Liver (tissue), 9 donors: Measurements from ENCODE around the gene SYNGR3. TPM values are rescaled to one million over a fixed set of nuclear protein-coding genes. Genes with fewer than 3 reads are reported as not detected.

Experiments used
- DNase-seq: peaks from one replicate; pipeline ENCODE4 v3.0.0-alpha.2; 2017; ENCODE audit warnings: low spot score
- H3K27ac ChIP-seq, 2 donors: one replicate each; pipeline ENCODE4 v1.7.0; 2013; ENCODE audit warnings: inconsistent platforms in 2 of 2, low read length in 2 of 2, control low read depth in 1 of 2, low read depth in 1 of 2, mild to moderate bottlenecking in 1 of 2
- H3K27me3 ChIP-seq, 4 donors: one replicate each; pipeline versions ENCODE4 v1.6.1 to v1.7.0; 2013; ENCODE audit warnings: low read length in 3 of 4, inconsistent platforms in 1 of 4, mild to moderate bottlenecking in 1 of 4, moderate library complexity in 1 of 4; ENCODE audit not compliant: control insufficient read depth in 4 of 4, insufficient read depth in 4 of 4
- H3K36me3 ChIP-seq, 4 donors: one replicate each; pipeline versions ENCODE4 v1.6.1 to v1.7.0; 2013; ENCODE audit warnings: low read length in 3 of 4, mild to moderate bottlenecking in 3 of 4, low read depth in 1 of 4, moderate library complexity in 1 of 4; ENCODE audit not compliant: control insufficient read depth in 4 of 4, insufficient read depth in 3 of 4
- H3K4me1 ChIP-seq, 4 donors: one replicate each; pipeline versions ENCODE4 v1.6.1 to v1.7.0; 2013; ENCODE audit warnings: low read length in 3 of 4, mild to moderate bottlenecking in 3 of 4, moderate library complexity in 1 of 4; ENCODE audit not compliant: control insufficient read depth in 4 of 4, insufficient read depth in 4 of 4
- H3K4me3 ChIP-seq, 3 donors: one replicate each; pipeline versions ENCODE4 v1.6.1 to v1.7.0; 2013; ENCODE audit warnings: low read length in 3 of 3, control low read depth in 1 of 3, low read depth in 1 of 3, mild to moderate bottlenecking in 1 of 3
- H3K9ac ChIP-seq, 2 donors: one replicate each; pipeline ENCODE4 v1.7.0; 2013; ENCODE audit warnings: low read length in 2 of 2, mild to moderate bottlenecking in 2 of 2, moderate library complexity in 2 of 2, control low read depth in 1 of 2, low read depth in 1 of 2
- H3K9me3 ChIP-seq, 4 donors: one replicate each; pipeline versions ENCODE4 v1.6.1 to v1.7.0; 2013; ENCODE audit warnings: low read length in 3 of 4; ENCODE audit not compliant: control insufficient read depth in 4 of 4
- ATF3 ChIP-seq: IDR thresholded peaks from 2 replicates; pipeline ENCODE4 v1.6.1; 2016; ENCODE audit warnings: antibody characterized with exemption
- CTCF ChIP-seq: fragments of 150-350 bp; IDR thresholded peaks from 2 replicates; pipeline ENCODE4 v1.5.1; 2017; ENCODE audit warnings: improper control_type of control experiment, low read depth, low read length; ENCODE audit not compliant: missing input control
- FOXA1 ChIP-seq: IDR thresholded peaks from 2 replicates; pipeline ENCODE4 v1.6.1; 2016; ENCODE audit warnings: antibody characterized with exemption
- FOXA2 ChIP-seq: IDR thresholded peaks from 2 replicates; pipeline ENCODE4 v1.6.1; 2016; ENCODE audit warnings: antibody characterized with exemption
- GABPA ChIP-seq, 2 donors: IDR thresholded peaks in 1 of 2; conservative IDR thresholded peaks in 1 of 2; 2 replicates each; pipeline ENCODE4 v1.6.1; 2016; ENCODE audit warnings: antibody characterized with exemption in 2 of 2, mild to moderate bottlenecking in 1 of 2, moderate library complexity in 1 of 2
- HNF4A ChIP-seq, 2 donors: conservative IDR thresholded peaks; 2 replicates each; pipeline ENCODE4 v1.6.1; 2016; ENCODE audit warnings: antibody characterized with exemption in 2 of 2, mild to moderate bottlenecking in 2 of 2
- HNF4G ChIP-seq: IDR thresholded peaks from 2 replicates; pipeline ENCODE4 v1.6.1; 2016; ENCODE audit warnings: antibody characterized with exemption
- JUND ChIP-seq, 2 donors: IDR thresholded peaks; 2 replicates each; pipeline ENCODE4 v1.6.1; 2016; ENCODE audit warnings: antibody characterized with exemption in 2 of 2
- MAX ChIP-seq: IDR thresholded peaks from 2 replicates; pipeline ENCODE4 v1.6.1; 2016; ENCODE audit warnings: antibody characterized with exemption
- NR2F2 ChIP-seq: IDR thresholded peaks from 2 replicates; pipeline ENCODE4 v1.6.1; 2016; ENCODE audit warnings: antibody characterized with exemption
- RAD21 ChIP-seq, 2 donors: IDR thresholded peaks; 2 replicates each; pipeline ENCODE4 v1.6.1; 2016; ENCODE audit warnings: antibody characterized with exemption in 2 of 2, mild to moderate bottlenecking in 2 of 2
- REST ChIP-seq: IDR thresholded peaks from 2 replicates; pipeline ENCODE4 v1.6.1; 2016; ENCODE audit warnings: antibody characterized with exemption, mild to moderate bottlenecking
- RXRA ChIP-seq, 2 donors: IDR thresholded peaks; 2 replicates each; pipeline ENCODE4 v1.6.1; 2017 to 2018; ENCODE audit warnings: antibody characterized with exemption in 2 of 2, mild to moderate bottlenecking in 1 of 2
- TAF1 ChIP-seq: conservative IDR thresholded peaks from 2 replicates; pipeline ENCODE4 v1.6.1; 2016; ENCODE audit warnings: antibody characterized with exemption, mild to moderate bottlenecking
- YY1 ChIP-seq: IDR thresholded peaks from 2 replicates; pipeline ENCODE4 v1.6.1; 2016; ENCODE audit warnings: antibody characterized with exemption, mild to moderate bottlenecking
- ZBTB33 ChIP-seq: IDR thresholded peaks from 2 replicates; pipeline ENCODE4 v1.6.1; 2016; ENCODE audit warnings: antibody characterized with exemption
- WGBS: extraction: QIAGEN DNeasy Blood & Tissue Kit; methylation state at CpG from one replicate; pipeline ENCODE4 v1.1.7; 2013; 5-methylcytosine and 5-hydroxymethylcytosine counted together
- polyA plus RNA-seq, 2 donors: library from polyadenylated mRNA; stranded (reverse) in 1 of 2; unstranded in 1 of 2; fragments of 200-250 nt in 1 of 2; fragments of >200 nt in 1 of 2; fragmentation: Nextera tagmentation in 1 of 2; extraction: Ambion mirVana in 1 of 2; gene quantifications; one replicate each; pipeline versions ENCODE4 v1.2.1 to v1.2.3, GENCODE V29; 2013 to 2015
- total RNA-seq, 2 donors: library from RNA; depleted of rRNA; stranded (reverse); fragments of >200 nt; gene quantifications; one replicate each; pipeline ENCODE4 v1.2.3, GENCODE V29; 2014
- donor health status: healthy.
- donor health status: healthy.
- donor health status: healthy.
- donor health status: healthy.
- donor health status: healthy.

The SYNGR3 gene
- total and polyA plus RNA-seq, 4 donors, result 0.09 to 0.47 (median 0.17) TPM; not detected in 1

- no peak overlapping the region for H3K9ac ChIP-seq
- no peaks in the 10 kb centered on the region for H3K9me3 ChIP-seq
- DNase-seq, result no peak
- TF ChIP-seq GABPA (IDR thresholded peaks at IDR 0.05 in 1 of 2, conservative IDR thresholded peaks at IDR 0.05 in 1 of 2), result no peak
- no peak for TF ChIP-seq HNF4A (conservative IDR thresholded peaks at IDR 0.05)
- no peak for TF ChIP-seq TAF1
- TF ChIP-seq RXRA (IDR thresholded peaks at IDR 0.05), result no peak
- TF ChIP-seq FOXA2, result no peak
- TF ChIP-seq REST, result no peak
- TF ChIP-seq JUND (IDR thresholded peaks at IDR 0.05), result no peak
- no peak for TF ChIP-seq ZBTB33
- no peak for TF ChIP-seq NR2F2
- no peak for TF ChIP-seq RAD21 (IDR thresholded peaks at IDR 0.05)
- no peak for TF ChIP-seq CTCF
- no peak for TF ChIP-seq MAX
- no peak for TF ChIP-seq ATF3
- no peak for TF ChIP-seq YY1
- TF ChIP-seq FOXA1, result no peak
- 95% methylated on average over 11 of the region's 11 CpGs for WGBS
- no peaks in the 10 kb centered on the region for H3K4me1 ChIP-seq
- no peaks in the 10 kb centered on the region for H3K27me3 ChIP-seq
- no peaks in the 10 kb centered on the region for H3K36me3 ChIP-seq
- no peak overlapping the region for H3K27ac ChIP-seq
- no peak overlapping the region for H3K4me3 ChIP-seq
These were observed 40.3 kb upstream of the SYNGR3 start for GRCh38 chr16:1949507-1949906.

- H3K27me3 ChIP-seq, result no peaks in the 10 kb centered on the region
- H3K9ac ChIP-seq, result no peak overlapping the region
- H3K4me3 ChIP-seq, result no peak overlapping the region
- no peaks in the 10 kb centered on the region for H3K36me3 ChIP-seq
- DNase-seq, result no peak
- H3K9me3 ChIP-seq, result no peaks in the 10 kb centered on the region
- TF ChIP-seq REST, result no peak
- no peak for TF ChIP-seq MAX
- TF ChIP-seq YY1, result no peak
- TF ChIP-seq CTCF, result no peak
- TF ChIP-seq FOXA2, result no peak
- TF ChIP-seq TAF1, result no peak
- TF ChIP-seq HNF4A (conservative IDR thresholded peaks at IDR 0.05), result no peak
- TF ChIP-seq HNF4G, result no peak
- H3K27ac ChIP-seq, result no peak overlapping the region
- WGBS, result 84% methylated on average over 7 of the region's 7 CpGs
- H3K4me1 ChIP-seq, result no peaks in the 10 kb centered on the region
These were observed 39.7 kb upstream of the SYNGR3 start for GRCh38 chr16:1950047-1950446.
